CD4-positive, CD25-positive, alpha-beta regulatory T cell (primary cell): ENCODE data around the gene KHDC4. TPM values are rescaled to one million over a fixed set of nuclear protein-coding genes. Genes with fewer than 3 reads are reported as not detected.

Experiments used
- ATAC-seq, 2 donors: fragments of 150-1000 bp; cut with Tn5 transposase; one replicate each; pipeline ENCODE4 v1.10.0; 2021; ENCODE audit warnings: low read depth in 2 of 2, moderate number of reproducible peaks in 2 of 2, moderate library complexity in 1 of 2
- DNase-seq, 3 donors: peaks; one replicate each; pipeline versions ENCODE4 v3.0.0 to v3.0.0-alpha.2; 2012 to 2022; ENCODE audit warnings: mixed read lengths in 1 of 3
- H3K27ac ChIP-seq: one replicate; pipeline ENCODE4 v1.7.0; 2013; ENCODE audit warnings: mild to moderate bottlenecking, low read length; ENCODE audit not compliant: insufficient read depth, poor library complexity, severe bottlenecking
- H3K27me3 ChIP-seq: one replicate; pipeline ENCODE4 v1.7.0; 2013; ENCODE audit warnings: low read length; ENCODE audit not compliant: control insufficient read depth, insufficient read depth
- H3K36me3 ChIP-seq: one replicate; pipeline ENCODE4 v1.7.0; 2013; ENCODE audit warnings: mild to moderate bottlenecking, low read length, moderate library complexity; ENCODE audit not compliant: control insufficient read depth, insufficient read depth
- H3K4me1 ChIP-seq: 2 replicates; pipeline ENCODE4 v1.7.0; 2013; ENCODE audit warnings: mild to moderate bottlenecking, low read length; ENCODE audit not compliant: insufficient read depth, control insufficient read depth, poor library complexity, severe bottlenecking
- H3K4me3 ChIP-seq: one replicate; pipeline ENCODE4 v1.7.0; 2013; ENCODE audit warnings: low read depth, mild to moderate bottlenecking, low read length, moderate library complexity
- H3K9me3 ChIP-seq, 2 experiments: 1 replicate in 1 of 2; 2 replicates in 1 of 2; pipeline ENCODE4 v1.7.0; 2013; ENCODE audit warnings: low read length in 2 of 2, mild to moderate bottlenecking in 1 of 2, moderate library complexity in 1 of 2; ENCODE audit not compliant: control insufficient read depth in 2 of 2
- H3K27ac Mint-ChIP-seq, 3 donors: one replicate each; pipeline ENCODE4 v1.8.0; 2020 to 2022; ENCODE audit warnings: mild to moderate bottlenecking in 3 of 3, mixed read lengths in 3 of 3, moderate library complexity in 2 of 3
- H3K27me3 Mint-ChIP-seq: one replicate; pipeline ENCODE4 v1.8.0; 2022; ENCODE audit warnings: mild to moderate bottlenecking, mixed read lengths
- H3K36me3 Mint-ChIP-seq: one replicate; pipeline ENCODE4 v1.8.0; 2020; ENCODE audit warnings: mixed read lengths
- H3K4me1 Mint-ChIP-seq, 4 donors: one replicate each; pipeline ENCODE4 v1.8.0; 2020 to 2022; ENCODE audit warnings: mixed read lengths in 4 of 4, mild to moderate bottlenecking in 1 of 4
- H3K4me3 Mint-ChIP-seq, 4 donors: one replicate each; pipeline ENCODE4 v1.8.0; 2020 to 2022; ENCODE audit warnings: mild to moderate bottlenecking in 4 of 4, mixed read lengths in 4 of 4, moderate library complexity in 3 of 4
- H3K9me3 Mint-ChIP-seq, 7 donors: one replicate each; pipeline ENCODE4 v1.8.0; 2020 to 2022; ENCODE audit warnings: mixed read lengths in 7 of 7, mild to moderate bottlenecking in 3 of 7, moderate library complexity in 2 of 7
- polyA plus RNA-seq, 4 donors: library from polyadenylated mRNA; unstranded; fragments of 300-500 nt; fragmentation: Illumina TruSeq; gene quantifications; one replicate each; pipeline ENCODE4 v1.2.3, GENCODE V29; 2021
- total RNA-seq: library from RNA; stranded (reverse); gene quantifications from one replicate; pipeline ENCODE4 v1.2.3, GENCODE V29; 2022

Gene KHDC4
- total and polyA plus RNA-seq, 5 donors from 2014 or later: 7.4 to 60.1 (median 8.6) TPM

- Histone ChIP-seq H3K27me3 (no peaks in the 10 kb centered on the region), H3K27ac (peak overlapping the region; percentile 72), H3K9me3 (no peaks in the 10 kb centered on the region), H3K4me1 (peaks cover 50% of the 10 kb centered on the region), H3K36me3 (peaks cover 77% of the 10 kb centered on the region), H3K4me3 (no peak overlapping the region)
- peaks cover 0 to 63% (median 47%) of the 10 kb centered on the region in 4 donors for H3K4me1 Mint-ChIP-seq
- DNase-seq (no peak), ATAC-seq (no peak)
- H3K27ac Mint-ChIP-seq: peak overlapping the region; percentile 91 to 94 (median 92)
- peak overlapping the region in 3 of 4 donors; percentile 74 to 92 (median 76) for H3K4me3 Mint-ChIP-seq
- no peaks in the 10 kb centered on the region for H3K27me3 Mint-ChIP-seq
- peaks cover 0 to 1% (median 0%) of the 10 kb centered on the region in 7 donors for H3K9me3 Mint-ChIP-seq
- H3K36me3 Mint-ChIP-seq: peaks cover 36% of the 10 kb centered on the region
These were observed 32.5 kb upstream of the KHDC4 start for GRCh38 chr1:155966750-155967149.

DNA sequence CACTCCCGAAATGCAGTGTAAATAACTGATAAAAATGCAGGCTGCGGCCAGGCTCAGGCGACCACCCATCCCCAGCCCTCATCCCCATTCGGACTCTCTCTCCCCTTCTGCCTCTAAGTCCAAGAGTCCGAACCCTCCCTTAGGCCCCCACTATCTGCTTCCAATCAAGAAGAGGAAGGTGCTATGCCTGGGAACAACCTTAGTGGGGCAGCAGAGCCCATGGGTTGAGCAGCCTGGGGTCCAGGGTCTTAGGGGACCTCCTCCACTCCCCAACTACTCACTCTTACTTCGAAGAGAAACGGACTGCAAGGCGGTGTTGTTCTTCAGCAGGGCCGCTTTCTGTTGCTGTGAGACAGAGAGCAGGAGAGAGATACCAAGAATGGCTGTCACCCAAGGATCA lies 31.9 kb upstream of the KHDC4 start:
- Histone ChIP-seq H3K9me3 (no peaks in the 10 kb centered on the region), H3K27ac (peak overlapping the region; percentile 72), H3K36me3 (peaks cover 82% of the 10 kb centered on the region), H3K4me1 (peaks cover 44% of the 10 kb centered on the region), H3K27me3 (no peaks in the 10 kb centered on the region), H3K4me3 (no peak overlapping the region)
- H3K4me1 Mint-ChIP-seq: peaks cover 0 to 60% (median 43%) of the 10 kb centered on the region in 4 donors
- H3K27me3 Mint-ChIP-seq: no peaks in the 10 kb centered on the region
- ATAC-seq (no peak), DNase-seq (no peak)
- H3K9me3 Mint-ChIP-seq: peaks cover 0 to 1% (median 0%) of the 10 kb centered on the region in 7 donors
- H3K36me3 Mint-ChIP-seq: peaks cover 35% of the 10 kb centered on the region
- H3K27ac Mint-ChIP-seq: peak overlapping the region; percentile 87 to 92 (median 91)
- peak overlapping the region in 2 of 4 donors; percentile 41 to 64 for H3K4me3 Mint-ChIP-seq

GRCh38 chr1:155964193-155964592 lies 30.0 kb upstream of the KHDC4 start:
- Mint-ChIP-seq H3K9me3 (no peaks in the 10 kb centered on the region), H3K27ac (peak overlapping the region in 2 of 3 donors; percentile 60 to 65), H3K27me3 (no peaks in the 10 kb centered on the region), H3K4me1 (peaks cover 0 to 47% (median 26%) of the 10 kb centered on the region in 4 donors), H3K36me3 (peaks cover 32% of the 10 kb centered on the region), H3K4me3 (peak overlapping the region in 1 of 4 donors; percentile 10)
- Histone ChIP-seq H3K27ac (no peak overlapping the region), H3K27me3 (no peaks in the 10 kb centered on the region), H3K9me3 (no peaks in the 10 kb centered on the region), H3K36me3 (peaks cover 89% of the 10 kb centered on the region), H3K4me3 (no peak overlapping the region), H3K4me1 (peaks cover 24% of the 10 kb centered on the region)
- DNase-seq: no peak
- ATAC-seq: no peak

DNA sequence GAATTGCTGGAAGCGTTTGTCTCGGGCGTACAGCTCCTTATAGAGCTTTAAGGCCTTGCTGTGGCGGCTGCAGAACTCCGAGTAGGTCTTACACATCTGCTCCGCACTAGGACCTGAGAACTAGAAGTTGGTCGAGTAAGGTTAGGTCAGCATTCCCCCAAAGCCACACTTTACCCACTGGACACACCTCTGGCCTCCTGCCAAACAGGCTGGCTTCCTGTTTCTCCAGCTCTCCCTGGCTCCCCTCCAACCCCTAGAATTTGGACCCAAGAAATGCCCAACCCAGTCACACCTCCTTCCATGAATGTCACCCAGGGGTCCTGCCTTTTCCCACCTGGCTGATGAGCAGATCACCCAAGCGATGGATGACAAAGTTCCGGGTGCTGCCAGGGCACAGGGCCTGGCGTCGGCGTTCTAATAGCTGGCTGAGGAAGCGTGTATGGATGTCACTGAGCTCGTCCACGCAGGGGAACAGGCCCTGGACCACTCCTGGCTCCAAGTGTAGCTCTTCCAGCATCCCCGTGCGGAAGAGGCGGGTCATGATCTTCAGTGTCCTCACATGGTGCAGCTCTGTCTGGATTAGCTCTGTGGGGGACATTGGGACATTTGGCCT lies 28.5 kb upstream of the KHDC4 start:
- ATAC-seq (no peak), DNase-seq (no peak)
- H3K27me3 ChIP-seq: no peaks in the 10 kb centered on the region
- peaks cover 88% of the 10 kb centered on the region for H3K36me3 ChIP-seq
- Mint-ChIP-seq H3K27ac (peak overlapping the region in 1 of 3 donors; percentile 32), H3K4me1 (peaks cover 0 to 32% (median 12%) of the 10 kb centered on the region in 4 donors), H3K9me3 (no peaks in the 10 kb centered on the region), H3K36me3 (peaks cover 30% of the 10 kb centered on the region), H3K27me3 (no peaks in the 10 kb centered on the region), H3K4me3 (no peak overlapping the region)
- no peak overlapping the region for H3K4me3 ChIP-seq
- H3K9me3 ChIP-seq: no peaks in the 10 kb centered on the region
- H3K27ac ChIP-seq: no peak overlapping the region
- H3K4me1 ChIP-seq: peaks cover 9% of the 10 kb centered on the region

GRCh38 chr1:155961937-155962336 lies 27.7 kb upstream of the KHDC4 start:
- H3K27me3 Mint-ChIP-seq: no peaks in the 10 kb centered on the region
- Histone ChIP-seq H3K27ac (peak overlapping the region; percentile 33), H3K27me3 (no peaks in the 10 kb centered on the region), H3K36me3 (peaks cover 88% of the 10 kb centered on the region), H3K9me3 (no peaks in the 10 kb centered on the region), H3K4me3 (no peak overlapping the region), H3K4me1 (peaks cover 2% of the 10 kb centered on the region)
- H3K27ac Mint-ChIP-seq: peak overlapping the region in 2 of 3 donors; percentile 9 to 83
- H3K36me3 Mint-ChIP-seq: peaks cover 38% of the 10 kb centered on the region
- ATAC-seq (peak; percentile 16 to 58), DNase-seq (no peak)
- H3K9me3 Mint-ChIP-seq: no peaks in the 10 kb centered on the region
- peaks cover 0 to 25% (median 6%) of the 10 kb centered on the region in 4 donors for H3K4me1 Mint-ChIP-seq
- H3K4me3 Mint-ChIP-seq: no peak overlapping the region

- Histone ChIP-seq H3K27ac (peak overlapping the region; percentile 15), H3K4me3 (no peak overlapping the region), H3K27me3 (no peaks in the 10 kb centered on the region), H3K36me3 (peaks cover 86% of the 10 kb centered on the region), H3K4me1 (no peaks in the 10 kb centered on the region), H3K9me3 (no peaks in the 10 kb centered on the region)
- Mint-ChIP-seq H3K4me1 (peaks cover 0 to 13% (median 1%) of the 10 kb centered on the region in 4 donors), H3K4me3 (peak overlapping the region in 1 of 4 donors; percentile 88), H3K9me3 (no peaks in the 10 kb centered on the region), H3K27ac (peak overlapping the region; percentile 63 to 84 (median 69)), H3K36me3 (peaks cover 30% of the 10 kb centered on the region), H3K27me3 (no peaks in the 10 kb centered on the region)
- no peak for DNase-seq
- ATAC-seq: no peak
These were observed 26.0 kb upstream of the KHDC4 start for GRCh38 chr1:155960081-155960745.

GRCh38 chr1:155957411-155957915 lies 23.2 kb upstream of the KHDC4 start:
- Histone ChIP-seq H3K36me3 (peaks cover 93% of the 10 kb centered on the region), H3K4me3 (no peak overlapping the region), H3K9me3 (no peaks in the 10 kb centered on the region), H3K27ac (no peak overlapping the region), H3K27me3 (no peaks in the 10 kb centered on the region), H3K4me1 (no peaks in the 10 kb centered on the region)
- DNase-seq: no peak
- peak overlapping the region in 2 of 3 donors; percentile 63 to 67 for H3K27ac Mint-ChIP-seq
- no peaks in the 10 kb centered on the region for H3K9me3 Mint-ChIP-seq
- ATAC-seq: no peak
- peaks cover 37% of the 10 kb centered on the region for H3K36me3 Mint-ChIP-seq
- no peak overlapping the region for H3K4me3 Mint-ChIP-seq
- H3K4me1 Mint-ChIP-seq: peaks cover 0 to 10% (median under 1%) of the 10 kb centered on the region in 4 donors
- H3K27me3 Mint-ChIP-seq: no peaks in the 10 kb centered on the region
